Endothelial cell of umbilical vein (primary cell): ENCODE data around the gene SH3BP5. TPM values are rescaled to one million over a fixed set of nuclear protein-coding genes. Genes with fewer than 3 reads are reported as not detected.

Experiments
- BruUV-seq: library from RNA; stranded (reverse); fragments of 400-500 nt; replicated peaks from 2 replicates; lab custom pipeline; 2021; lab: Mats Ljungman, UMichigan
- CTCF ChIA-PET: fragments of 300-600, 350-600 bp; sonication (Branson Sonifier 250); formaldehyde crosslinking; loops from one replicate; lab custom pipeline; 2021; ENCODE audit warnings: antibody characterized with exemption, inconsistent platforms; lab: Charles Lee
- POLR2A ChIA-PET: fragments of 300-600, 350-600 bp; sonication (Branson Sonifier 250); formaldehyde crosslinking; loops from one replicate; lab custom pipeline; 2021; ENCODE audit warnings: antibody characterized with exemption, inconsistent platforms; lab: Charles Lee
- DNase-seq: peaks from one replicate; pipeline ENCODE4 v3.0.0-alpha.2; 2011; ENCODE audit warnings: low read depth, low spot score
- FAIRE-seq: peaks from 2 replicates; lab custom pipeline; 2011; peaks lifted over from hg19 to GRCh38; lab: Jason Lieb, UNC
- H2AFZ ChIP-seq: 2 replicates; pipeline ENCODE4 v1.6.0; 2012; ENCODE audit warnings: low read depth, low read length, control low read depth, inconsistent platforms
- H3K27ac ChIP-seq: 2 replicates; pipeline ENCODE4 v1.5.1; 2011; ENCODE audit warnings: low read depth, mild to moderate bottlenecking, control low read depth, low read length, moderate library complexity; ENCODE audit not compliant: insufficient read depth
- H3K27me3 ChIP-seq, 2 experiments: 2 replicates each; pipeline versions ENCODE4 v1.6.0 to v1.6.1; 2011; ENCODE audit warnings: low read length in 2 of 2, mixed read lengths in 1 of 2; ENCODE audit not compliant: control insufficient read depth in 2 of 2, insufficient read depth in 2 of 2
- H3K36me3 ChIP-seq, 2 experiments: 2 replicates in 1 of 2; 3 replicates in 1 of 2; pipeline ENCODE4 v1.5.1; 2011; ENCODE audit warnings: low read length in 2 of 2, mild to moderate bottlenecking in 1 of 2, moderate library complexity in 1 of 2; ENCODE audit not compliant: control insufficient read depth in 2 of 2, insufficient read depth in 2 of 2; ENCODE audit errors: extremely low read depth in 1 of 2
- H3K4me1 ChIP-seq: 3 replicates; pipeline ENCODE4 v1.5.1; 2011; ENCODE audit warnings: mild to moderate bottlenecking, low read length; ENCODE audit not compliant: control insufficient read depth, insufficient read depth; ENCODE audit errors: extremely low read depth
- H3K4me2 ChIP-seq: 2 replicates; pipeline ENCODE4 v1.6.1; 2011; ENCODE audit warnings: low read length, control low read depth, mixed read lengths; ENCODE audit not compliant: insufficient read depth
- H3K4me3 ChIP-seq, 3 experiments: fragments of 200-600 bp in 1 of 3; sonication (generic), shearing (Covaris generic) in 1 of 3; replicated peaks in 1 of 3; 2 replicates each; pipeline ENCODE4 v1.5.1; 2011 to 2016; ENCODE audit warnings: control low read depth in 3 of 3, low read length in 3 of 3, mild to moderate bottlenecking in 2 of 3, inconsistent platforms in 1 of 3, low read depth in 1 of 3, moderate library complexity in 1 of 3; ENCODE audit not compliant: insufficient read depth in 1 of 3
- H3K79me2 ChIP-seq: 2 replicates; pipeline ENCODE4 v1.6.0; 2012; ENCODE audit warnings: low read length, inconsistent platforms; ENCODE audit not compliant: control insufficient read depth, insufficient read depth
- H3K9ac ChIP-seq: replicated peaks from 2 replicates; pipeline ENCODE3; 2011; ENCODE audit warnings: low read length, control low read depth; ENCODE audit not compliant: insufficient read depth; ENCODE audit errors: extremely low read depth
- H3K9me1 ChIP-seq: replicated peaks from 3 replicates; pipeline ENCODE4 v1.6.0; 2011; ENCODE audit warnings: mild to moderate bottlenecking, low read length; ENCODE audit not compliant: control insufficient read depth, insufficient read depth; ENCODE audit errors: extremely low read depth
- H3K9me3 ChIP-seq: replicated peaks from 2 replicates; pipeline ENCODE4 v1.5.1; 2012; ENCODE audit warnings: low read length, inconsistent platforms; ENCODE audit not compliant: control insufficient read depth, insufficient read depth
- H4K20me1 ChIP-seq: replicated peaks from 2 replicates; pipeline ENCODE3; 2011; ENCODE audit warnings: mild to moderate bottlenecking, low read length; ENCODE audit not compliant: control insufficient read depth, insufficient read depth; ENCODE audit errors: extremely low read depth
- EZH2 ChIP-seq: IDR thresholded peaks from 2 replicates; pipeline ENCODE4 v1.6.1; 2012; ENCODE audit warnings: borderline replicate concordance, low read depth, mild to moderate bottlenecking, moderate library complexity, low read length, inconsistent platforms; ENCODE audit not compliant: severe bottlenecking
- FOS ChIP-seq: IDR thresholded peaks from 2 replicates; pipeline ENCODE4 v1.6.1; 2011; ENCODE audit warnings: mild to moderate bottlenecking, low read length, moderate library complexity, borderline replicate concordance; ENCODE audit not compliant: insufficient read depth
- GATA2 ChIP-seq: IDR thresholded peaks from 2 replicates; pipeline ENCODE4 v1.7.0; 2011; ENCODE audit warnings: low read depth, mild to moderate bottlenecking, moderate library complexity, mixed read lengths, low read length; ENCODE audit not compliant: insufficient read length, insufficient read depth
- JUN ChIP-seq: IDR thresholded peaks from 2 replicates; pipeline ENCODE4 v1.6.1; 2011; ENCODE audit warnings: borderline replicate concordance, low read depth; ENCODE audit not compliant: insufficient read length, insufficient read depth
- MYC ChIP-seq: IDR thresholded peaks from one replicate; pipeline ENCODE4 v1.6.1; 2011; ENCODE audit warnings: mild to moderate bottlenecking, low read depth, low read length
- POLR2A ChIP-seq: IDR thresholded peaks from 2 replicates; pipeline ENCODE4 v1.6.1; 2012; ENCODE audit warnings: low read depth, mild to moderate bottlenecking, control low read depth, low read length
- POLR2AphosphoS5 ChIP-seq: IDR thresholded peaks from 2 replicates; pipeline ENCODE4 v1.6.1; 2012; ENCODE audit warnings: low read depth, mild to moderate bottlenecking, control low read depth, low read length, moderate library complexity; ENCODE audit not compliant: insufficient read depth
- dilution Hi-C: fragments of 300-500 bp; cut with MboI; formaldehyde crosslinking; loops from one replicate; pipeline ENCODE4 v1.15.0; 2019; ENCODE audit warnings: low sequenced_read_pairs; ENCODE audit not compliant: extremely low pct_ligation_motif_present
- intact Hi-C: fragments of 100-400 bp; cut with micrococcal nuclease; formaldehyde crosslinking; loops from one replicate; pipeline ENCODE4 v1.10.0; 2022
- polyA plus RNA-seq, 4 experiments: library from polyadenylated mRNA; depleted of rRNA in 3 of 4; stranded (reverse) in 3 of 4; unstranded in 1 of 4; fragments of >200 nt; gene quantifications; 2 replicates each; pipeline versions ENCODE4 v1.2.1 to v1.2.3, GENCODE V29; 2011 to 2012; ENCODE audit warnings: missing spikeins in 1 of 4
- total RNA-seq: library from RNA; stranded (reverse); gene quantifications from 2 replicates; pipeline ENCODE4 v1.2.3, GENCODE V29; 2021
- TF ChIP-seq, protein P1 (sequence below): IDR thresholded peaks from 2 replicates; pipeline ENCODE4 v1.6.1; 2011; ENCODE audit not compliant: insufficient read depth, insufficient read length
- TF ChIP-seq, protein P2 (sequence below), 2 donors: IDR thresholded peaks; 1 replicate in 1 of 2; 2 replicates in 1 of 2; pipeline ENCODE4 v1.5.1; 2011; ENCODE audit warnings: low read length in 2 of 2, mild to moderate bottlenecking in 2 of 2, moderate library complexity in 2 of 2, control low read depth in 1 of 2, inconsistent platforms in 1 of 2, low read depth in 1 of 2; ENCODE audit not compliant: insufficient read depth in 1 of 2; ENCODE audit errors: extremely low read depth in 1 of 2

The SH3BP5 gene
- total and polyA plus RNA-seq, 2 donors (not counting 3 experiments of a cell fraction or from before 2014, with no cell fraction given): 35.3 to 76.3 TPM

GRCh38 chr3:15214758-15215157, 117.6 kb downstream of the SH3BP5 start:
- intact Hi-C loops: no loop called here
- H3K36me3 ChIP-seq: peaks cover 11 to 33% of the 10 kb centered on the region in 2 experiments
- DNase-seq (no peak), FAIRE-seq (no peak)
- no peaks in the 10 kb centered on the region for H3K4me1 ChIP-seq
- no peak overlapping the region for H3K27ac ChIP-seq
- H4K20me1 ChIP-seq: no peaks in the 10 kb centered on the region
- no TSS peak for BruUV-seq
- no peak overlapping the region for H3K9ac ChIP-seq
- H3K27me3 ChIP-seq: no peaks in the 10 kb centered on the region
- H3K9me1 ChIP-seq: no peaks in the 10 kb centered on the region
- no peak overlapping the region for H3K4me3 ChIP-seq
- ChIA-PET POLR2A (no interaction called here), CTCF (interaction anchor here (1.9 kb wide), 1 partner anchor 190 kb away, joined by 5 read pairs; no protein-coding TSS in a partner anchor)
- H3K4me2 ChIP-seq: no peak overlapping the region
- TF ChIP-seq POLR2AphosphoS5: no peak
- TF ChIP-seq FOS: no peak
- no peak for TF ChIP-seq JUN
- no peak for TF ChIP-seq GATA2
- TF ChIP-seq EZH2: no peak
- no peak for TF ChIP-seq POLR2A
- TF ChIP-seq, protein P1, sequence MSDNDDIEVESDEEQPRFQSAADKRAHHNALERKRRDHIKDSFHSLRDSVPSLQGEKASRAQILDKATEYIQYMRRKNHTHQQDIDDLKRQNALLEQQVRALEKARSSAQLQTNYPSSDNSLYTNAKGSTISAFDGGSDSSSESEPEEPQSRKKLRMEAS: no peak
- no peak for TF ChIP-seq MYC
- dilution Hi-C loops: no loop called here
- no peak overlapping the region for H2AFZ ChIP-seq
- peaks cover 14% of the 10 kb centered on the region for H3K79me2 ChIP-seq
- no peaks in the 10 kb centered on the region for H3K9me3 ChIP-seq

DNA sequence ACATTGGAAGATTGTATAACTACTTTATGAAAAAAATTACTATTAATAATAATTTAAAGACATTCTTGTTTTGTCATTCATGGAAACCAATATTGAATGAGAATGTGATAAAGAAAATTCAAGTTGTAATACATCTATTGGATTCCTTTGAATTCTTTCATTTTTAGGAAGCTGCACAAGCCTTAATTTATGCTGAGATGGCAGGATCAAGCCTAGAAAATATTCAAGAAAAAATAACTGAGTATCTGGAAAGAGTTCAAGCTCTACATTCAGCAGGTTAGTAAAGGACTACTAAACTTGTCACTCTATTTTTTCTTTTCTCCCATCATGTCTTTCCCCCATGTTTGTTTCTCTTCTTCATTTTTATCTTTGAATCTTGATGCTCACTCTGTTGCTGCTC, 120.4 kb downstream of the SH3BP5 start:
- Histone ChIP-seq H3K4me3 (no peak overlapping the region), H3K36me3 (peaks cover 6 to 18% of the 10 kb centered on the region in 2 experiments), H3K27me3 (no peaks in the 10 kb centered on the region), H3K4me1 (peaks cover 6% of the 10 kb centered on the region), H2AFZ (no peak overlapping the region), H3K9me3 (no peaks in the 10 kb centered on the region), H3K9me1 (no peaks in the 10 kb centered on the region), H4K20me1 (peaks cover 2% of the 10 kb centered on the region), H3K79me2 (peaks cover 32% of the 10 kb centered on the region), H3K27ac (no peak overlapping the region), H3K9ac (no peak overlapping the region), H3K4me2 (no peak overlapping the region)
- DNase-seq (no peak), FAIRE-seq (no peak)
- TF ChIP-seq POLR2AphosphoS5 (no peak), EZH2 (no peak), FOS (no peak), POLR2A (no peak), MYC (no peak), GATA2 (no peak), JUN (no peak)
- TF ChIP-seq, protein P2, sequence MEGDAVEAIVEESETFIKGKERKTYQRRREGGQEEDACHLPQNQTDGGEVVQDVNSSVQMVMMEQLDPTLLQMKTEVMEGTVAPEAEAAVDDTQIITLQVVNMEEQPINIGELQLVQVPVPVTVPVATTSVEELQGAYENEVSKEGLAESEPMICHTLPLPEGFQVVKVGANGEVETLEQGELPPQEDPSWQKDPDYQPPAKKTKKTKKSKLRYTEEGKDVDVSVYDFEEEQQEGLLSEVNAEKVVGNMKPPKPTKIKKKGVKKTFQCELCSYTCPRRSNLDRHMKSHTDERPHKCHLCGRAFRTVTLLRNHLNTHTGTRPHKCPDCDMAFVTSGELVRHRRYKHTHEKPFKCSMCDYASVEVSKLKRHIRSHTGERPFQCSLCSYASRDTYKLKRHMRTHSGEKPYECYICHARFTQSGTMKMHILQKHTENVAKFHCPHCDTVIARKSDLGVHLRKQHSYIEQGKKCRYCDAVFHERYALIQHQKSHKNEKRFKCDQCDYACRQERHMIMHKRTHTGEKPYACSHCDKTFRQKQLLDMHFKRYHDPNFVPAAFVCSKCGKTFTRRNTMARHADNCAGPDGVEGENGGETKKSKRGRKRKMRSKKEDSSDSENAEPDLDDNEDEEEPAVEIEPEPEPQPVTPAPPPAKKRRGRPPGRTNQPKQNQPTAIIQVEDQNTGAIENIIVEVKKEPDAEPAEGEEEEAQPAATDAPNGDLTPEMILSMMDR (IDR thresholded peaks at IDR 0.05; ENCODE audit: extremely low read depth in 1 of 2, insufficient read depth in 1 of 2, low read depth in 1 of 2, low read length in 2 of 2): no peak
- TF ChIP-seq, protein P1: no peak
- no TSS peak for BruUV-seq
- CTCF ChIA-PET: interaction anchor here (2.0 kb wide), 1 partner anchor 194 kb away, joined by 7 read pairs; no protein-coding TSS in a partner anchor
- POLR2A ChIA-PET: no interaction called here
- dilution Hi-C loops (no loop called here), intact Hi-C loops (no loop called here)
